GM23338 (cell line): ENCODE results near the gene PARP9. TPM values are rescaled to one million over a fixed set of nuclear protein-coding genes. Genes with fewer than 3 reads are reported as not detected.
"Not testable (repeated sequence)": the region's sequence is repeated elsewhere in the genome, so short reads cannot be mapped to it uniquely, and the experiment has no call there.

Source experiments
- ATAC-seq: fragments of 200-7000 bp; cut with Tn5 transposase; 3 replicates; pipeline ENCODE4 v1.9.1; 2020
- DNase-seq: peaks from one replicate; pipeline ENCODE4 v3.0.0-alpha.2; 2015; ENCODE audit warnings: low spot score
- H2AFZ ChIP-seq: fragments of 200-600 bp; sonication (generic); 2 replicates; pipeline ENCODE4 v1.8.0; 2016; ENCODE audit warnings: antibody characterized with exemption, mild to moderate bottlenecking, moderate library complexity
- H3F3A ChIP-seq: fragments of 200-600 bp; sonication (generic); replicated peaks from 2 replicates; pipeline ENCODE4 v1.8.0; 2017; ENCODE audit warnings: antibody characterized with exemption, mixed run types, low read depth
- H3K27ac ChIP-seq: fragments of 200-600 bp; sonication (generic); 2 replicates; pipeline ENCODE4 v1.6.1; 2016; ENCODE audit warnings: low read depth
- H3K27me3 ChIP-seq: fragments of 200-600 bp; sonication (generic); 2 replicates; pipeline ENCODE4 v1.8.0; 2016; ENCODE audit warnings: mild to moderate bottlenecking, mixed run types, moderate library complexity; ENCODE audit not compliant: insufficient read depth
- H3K36me3 ChIP-seq: fragments of 200-600 bp; sonication (generic); 2 replicates; pipeline ENCODE4 v1.8.0; 2016; ENCODE audit warnings: mild to moderate bottlenecking; ENCODE audit not compliant: insufficient read depth
- H3K4me1 ChIP-seq: fragments of 200-600 bp; sonication (generic); 2 replicates; pipeline ENCODE4 v1.8.0; 2016; ENCODE audit warnings: mild to moderate bottlenecking, moderate library complexity; ENCODE audit not compliant: insufficient read depth
- H3K4me2 ChIP-seq: fragments of 200-600 bp; sonication (generic); 2 replicates; pipeline ENCODE4 v1.7.1; 2017; ENCODE audit warnings: mixed run types
- H3K4me3 ChIP-seq: fragments of 200-600 bp; sonication (generic); 2 replicates; pipeline ENCODE4 v1.6.1; 2016; ENCODE audit warnings: mixed run types
- H3K79me2 ChIP-seq: fragments of 200-600 bp; sonication (generic); replicated peaks from 2 replicates; pipeline ENCODE4 v1.8.0; 2017; ENCODE audit warnings: mild to moderate bottlenecking; ENCODE audit not compliant: insufficient read depth
- H3K9me2 ChIP-seq: fragments of 200-600 bp; sonication (generic); 2 replicates; pipeline ENCODE4 v1.8.0; 2017; ENCODE audit not compliant: insufficient read depth
- H4K20me1 ChIP-seq: fragments of 200-600 bp; sonication (generic); replicated peaks from 2 replicates; pipeline ENCODE4 v1.8.0; 2017; ENCODE audit warnings: mild to moderate bottlenecking; ENCODE audit not compliant: insufficient read depth
- H3K27ac Mint-ChIP-seq: 2 replicates; pipeline ENCODE4 v1.8.0; 2020; ENCODE audit warnings: inconsistent platforms, mild to moderate bottlenecking, moderate library complexity, mixed read lengths
- H3K27me3 Mint-ChIP-seq: 3 replicates; pipeline ENCODE4 v1.8.0; 2022; ENCODE audit warnings: low read depth, mild to moderate bottlenecking, moderate library complexity, mixed read lengths, inconsistent platforms; ENCODE audit not compliant: insufficient read depth, poor library complexity
- H3K36me3 Mint-ChIP-seq: 3 replicates; pipeline ENCODE4 v1.8.0; 2021; ENCODE audit warnings: low read depth, mild to moderate bottlenecking, inconsistent platforms, moderate library complexity, mixed read lengths
- H3K4me1 Mint-ChIP-seq: 3 replicates; pipeline ENCODE4 v1.8.0; 2020; ENCODE audit warnings: mild to moderate bottlenecking, inconsistent platforms, mixed read lengths
- H3K4me3 Mint-ChIP-seq: 3 replicates; pipeline ENCODE4 v1.8.0; 2021; ENCODE audit warnings: moderate library complexity, mild to moderate bottlenecking, inconsistent platforms, mixed read lengths
- H3K9me3 Mint-ChIP-seq: 3 replicates; pipeline ENCODE4 v1.8.0; 2020; ENCODE audit warnings: moderate library complexity, mild to moderate bottlenecking, inconsistent platforms, mixed read lengths
- CREB1 ChIP-seq: fragments of 250-450 bp; sonication (Bioruptor Pico); IDR thresholded peaks from 2 replicates; pipeline ENCODE4 v1.5.0; 2020; ENCODE audit warnings: low read depth, mild to moderate bottlenecking, moderate library complexity
- EZH2 ChIP-seq: fragments of 200-600 bp; sonication (generic); IDR thresholded peaks from one replicate; pipeline ENCODE4 v1.8.0; 2017; ENCODE audit warnings: antibody characterized with exemption, mild to moderate bottlenecking, low read depth; ENCODE audit not compliant: unreplicated experiment
- EZH2phosphoT487 ChIP-seq: fragments of 200-600 bp; sonication (generic); IDR thresholded peaks from one replicate; pipeline ENCODE4 v1.8.1; 2018; ENCODE audit warnings: antibody characterized with exemption; ENCODE audit not compliant: unreplicated experiment
- JUNB ChIP-seq: IDR thresholded peaks from one replicate; pipeline ENCODE4 v1.6.1; 2016; ENCODE audit warnings: antibody characterized with exemption; ENCODE audit not compliant: unreplicated experiment
- NANOG ChIP-seq: IDR thresholded peaks from 2 replicates; pipeline ENCODE4 v1.6.1; 2016; ENCODE audit warnings: antibody characterized with exemption, borderline replicate concordance
- POLR2AphosphoS5 ChIP-seq: IDR thresholded peaks from 2 replicates; pipeline ENCODE4 v1.6.1; 2016; ENCODE audit warnings: antibody characterized with exemption, low read depth
- REST ChIP-seq: IDR thresholded peaks from one replicate; pipeline ENCODE4 v1.6.1; 2018; ENCODE audit warnings: antibody characterized with exemption; ENCODE audit not compliant: unreplicated experiment
- ZNF114 ChIP-seq: fragments of 250-450 bp; sonication (Bioruptor Pico); IDR thresholded peaks from 2 replicates; pipeline ENCODE4 v1.5.0; 2020; ENCODE audit warnings: mild to moderate bottlenecking, moderate library complexity
- ZNF331 ChIP-seq: fragments of 250-450 bp; sonication (Bioruptor Pico); IDR thresholded peaks from 2 replicates; pipeline ENCODE4 v1.5.0; 2020; ENCODE audit warnings: low read depth, mild to moderate bottlenecking, moderate library complexity
- polyA plus RNA-seq: library from polyadenylated mRNA; unstranded; fragments of >200 nt; fragmentation: Nextera tagmentation; extraction: Ambion mirVana; gene quantifications from 2 replicates; pipeline ENCODE4 v1.2.1, GENCODE V29; 2016
- total RNA-seq: library from RNA; depleted of rRNA; stranded (reverse); fragments of >200 nt; shearing (Covaris generic); gene quantifications from 2 replicates; pipeline ENCODE4 v1.2.3, GENCODE V29; 2014
- TF ChIP-seq, protein P1 (sequence below): IDR thresholded peaks from 2 replicates; pipeline ENCODE4 v1.6.1; 2016; ENCODE audit warnings: antibody characterized with exemption
- TF ChIP-seq, protein P2 (sequence below), 2 experiments: fragments of 200-600 bp in 1 of 2; sonication (generic) in 1 of 2; conservative IDR thresholded peaks; 2 replicates each; pipeline versions ENCODE4 v1.5.1 to v1.6.1; 2016 to 2017; ENCODE audit warnings: antibody characterized with exemption in 2 of 2, low read depth in 2 of 2, mild to moderate bottlenecking in 2 of 2, moderate library complexity in 1 of 2

Gene PARP9
- total and polyA plus RNA-seq, 2 experiments from 2014 or later = 1.8 to 2.2 TPM

DNA sequence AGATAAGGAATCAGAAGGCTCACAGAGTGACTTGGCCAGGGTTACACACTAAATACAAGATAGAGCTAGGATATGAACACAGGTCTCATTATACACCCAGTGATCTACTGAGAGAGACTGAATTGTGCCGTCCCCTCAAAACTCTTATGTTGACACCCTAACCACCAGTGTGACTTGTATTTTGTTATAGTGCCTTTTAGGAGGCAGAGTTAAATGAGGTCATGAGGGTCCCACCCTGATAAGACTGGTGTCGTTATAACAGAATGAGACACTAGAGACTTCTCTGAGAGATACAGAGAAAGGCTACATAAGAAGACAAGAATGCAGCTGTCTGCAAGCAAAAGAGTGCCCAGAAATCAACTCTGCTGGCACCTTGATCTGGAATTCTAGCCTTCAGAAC, 62.0 kb downstream of the PARP9 start (continued):
- TF ChIP-seq, protein P1, sequence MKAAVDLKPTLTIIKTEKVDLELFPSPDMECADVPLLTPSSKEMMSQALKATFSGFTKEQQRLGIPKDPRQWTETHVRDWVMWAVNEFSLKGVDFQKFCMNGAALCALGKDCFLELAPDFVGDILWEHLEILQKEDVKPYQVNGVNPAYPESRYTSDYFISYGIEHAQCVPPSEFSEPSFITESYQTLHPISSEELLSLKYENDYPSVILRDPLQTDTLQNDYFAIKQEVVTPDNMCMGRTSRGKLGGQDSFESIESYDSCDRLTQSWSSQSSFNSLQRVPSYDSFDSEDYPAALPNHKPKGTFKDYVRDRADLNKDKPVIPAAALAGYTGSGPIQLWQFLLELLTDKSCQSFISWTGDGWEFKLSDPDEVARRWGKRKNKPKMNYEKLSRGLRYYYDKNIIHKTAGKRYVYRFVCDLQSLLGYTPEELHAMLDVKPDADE = no peak

DNA sequence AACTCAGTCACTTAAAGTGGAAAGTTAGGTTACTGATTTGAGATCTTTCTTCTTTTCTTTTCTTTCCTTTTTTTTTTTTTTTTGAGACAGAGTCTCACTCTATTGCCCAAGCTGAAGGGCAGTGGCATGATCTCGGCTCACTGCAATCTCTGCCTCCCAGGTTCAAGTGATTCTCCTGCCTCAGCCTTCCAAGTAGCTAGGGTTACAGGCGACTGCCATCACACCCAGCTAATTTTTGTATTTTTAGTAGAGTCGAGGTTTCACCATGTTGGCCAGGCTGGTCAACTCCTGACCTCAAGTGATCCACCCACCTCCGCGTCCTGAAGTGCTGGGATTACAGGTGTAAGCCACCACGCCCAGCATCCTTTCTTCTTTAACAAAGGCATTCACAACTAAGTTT, 63.1 kb downstream of the PARP9 start:
- not testable (repeated sequence) for H3K27me3 Mint-ChIP-seq, H3K36me3 Mint-ChIP-seq, H3K36me3 ChIP-seq, H3K27ac Mint-ChIP-seq, H3K27me3 ChIP-seq, H3F3A ChIP-seq, H3K9me2 ChIP-seq, H3K4me3 Mint-ChIP-seq, H3K27ac ChIP-seq, H3K4me3 ChIP-seq, H3K4me2 ChIP-seq, H2AFZ ChIP-seq, H3K9me3 Mint-ChIP-seq
- peaks cover 99% of the 10 kb centered on the region for H3K79me2 ChIP-seq
- DNase-seq (peak; percentile 33), ATAC-seq (peak; percentile 29; the same call in 2 of the 3 replicates)
- H4K20me1 ChIP-seq = peaks cover 53% of the 10 kb centered on the region
- H3K4me1 Mint-ChIP-seq = peaks cover 36% of the 10 kb centered on the region
- peaks cover 43% of the 10 kb centered on the region for H3K4me1 ChIP-seq

DNA sequence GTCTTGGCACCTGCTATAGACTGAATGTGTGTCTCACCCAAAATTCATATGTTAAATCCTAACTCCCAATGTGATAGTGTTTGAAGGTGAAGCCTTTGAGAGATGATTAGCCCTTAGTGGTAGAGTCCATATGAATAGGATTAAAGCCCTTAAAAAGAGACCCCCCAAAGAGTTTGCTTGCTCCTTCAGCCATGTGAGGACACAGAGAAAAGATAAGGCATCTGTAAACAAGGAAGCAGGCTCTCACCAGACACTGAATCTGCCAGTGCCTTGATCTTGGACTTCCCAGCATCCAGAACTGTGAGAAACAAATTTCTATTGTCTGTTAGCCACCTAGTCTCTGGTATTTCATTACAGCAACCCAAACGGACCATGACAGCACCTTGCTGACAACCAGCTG, 65.9 kb downstream of the PARP9 start:
- peaks cover 73% of the 10 kb centered on the region for H3K79me2 ChIP-seq
- peaks cover 5% of the 10 kb centered on the region; the same call in 1 of the 2 replicates for H3K36me3 ChIP-seq
- Mint-ChIP-seq H3K4me3 (no peak overlapping the region), H3K27me3 (no peaks in the 10 kb centered on the region), H3K27ac (no peak overlapping the region), H3K4me1 (peaks cover 33% of the 10 kb centered on the region), H3K36me3 (peaks cover 17% of the 10 kb centered on the region), H3K9me3 (no peaks in the 10 kb centered on the region)
- H3F3A ChIP-seq = no peaks in the 10 kb centered on the region
- peaks cover 43% of the 10 kb centered on the region for H3K4me1 ChIP-seq
- peaks cover 27% of the 10 kb centered on the region for H4K20me1 ChIP-seq
- ATAC-seq (peak; percentile 89), DNase-seq (peak; percentile 43)
- H3K27ac ChIP-seq = no peak overlapping the region
- no peaks in the 10 kb centered on the region for H3K9me2 ChIP-seq
- H3K27me3 ChIP-seq = no peaks in the 10 kb centered on the region
- no peak overlapping the region for H2AFZ ChIP-seq
- no peak overlapping the region for H3K4me3 ChIP-seq
- no peak overlapping the region for H3K4me2 ChIP-seq
- no peak for TF ChIP-seq EZH2
- no peak for TF ChIP-seq CREB1 (CRISPR knock-in tag)
- no peak for TF ChIP-seq EZH2phosphoT487
- no peak for TF ChIP-seq NANOG
- TF ChIP-seq, protein P1 = no peak
- TF ChIP-seq, protein P2, sequence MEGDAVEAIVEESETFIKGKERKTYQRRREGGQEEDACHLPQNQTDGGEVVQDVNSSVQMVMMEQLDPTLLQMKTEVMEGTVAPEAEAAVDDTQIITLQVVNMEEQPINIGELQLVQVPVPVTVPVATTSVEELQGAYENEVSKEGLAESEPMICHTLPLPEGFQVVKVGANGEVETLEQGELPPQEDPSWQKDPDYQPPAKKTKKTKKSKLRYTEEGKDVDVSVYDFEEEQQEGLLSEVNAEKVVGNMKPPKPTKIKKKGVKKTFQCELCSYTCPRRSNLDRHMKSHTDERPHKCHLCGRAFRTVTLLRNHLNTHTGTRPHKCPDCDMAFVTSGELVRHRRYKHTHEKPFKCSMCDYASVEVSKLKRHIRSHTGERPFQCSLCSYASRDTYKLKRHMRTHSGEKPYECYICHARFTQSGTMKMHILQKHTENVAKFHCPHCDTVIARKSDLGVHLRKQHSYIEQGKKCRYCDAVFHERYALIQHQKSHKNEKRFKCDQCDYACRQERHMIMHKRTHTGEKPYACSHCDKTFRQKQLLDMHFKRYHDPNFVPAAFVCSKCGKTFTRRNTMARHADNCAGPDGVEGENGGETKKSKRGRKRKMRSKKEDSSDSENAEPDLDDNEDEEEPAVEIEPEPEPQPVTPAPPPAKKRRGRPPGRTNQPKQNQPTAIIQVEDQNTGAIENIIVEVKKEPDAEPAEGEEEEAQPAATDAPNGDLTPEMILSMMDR (conservative IDR thresholded peaks at IDR 0.05; ENCODE audit: low read depth in 2 of 2) = no peak
- no peak for TF ChIP-seq ZNF331 (CRISPR knock-in tag)
- no peak for TF ChIP-seq ZNF114 (CRISPR knock-in tag)
- no peak for TF ChIP-seq REST
- no peak for TF ChIP-seq JUNB
- TF ChIP-seq POLR2AphosphoS5 = no peak
